GM23338 (cell line): ENCODE measurements around the gene LUC7L. TPM values are rescaled to one million over a fixed set of nuclear protein-coding genes. Genes with fewer than 3 reads are reported as not detected.

ENCODE experiments used
- ATAC-seq: fragments of 200-7000 bp; cut with Tn5 transposase; 3 replicates; pipeline ENCODE4 v1.9.1; 2020
- DNase-seq: peaks from one replicate; pipeline ENCODE4 v3.0.0-alpha.2; 2015; ENCODE audit warnings: low spot score
- H2AFZ ChIP-seq: fragments of 200-600 bp; sonication (generic); 2 replicates; pipeline ENCODE4 v1.8.0; 2016; ENCODE audit warnings: antibody characterized with exemption, mild to moderate bottlenecking, moderate library complexity
- H3F3A ChIP-seq: fragments of 200-600 bp; sonication (generic); replicated peaks from 2 replicates; pipeline ENCODE4 v1.8.0; 2017; ENCODE audit warnings: antibody characterized with exemption, mixed run types, low read depth
- H3K27ac ChIP-seq: fragments of 200-600 bp; sonication (generic); 2 replicates; pipeline ENCODE4 v1.6.1; 2016; ENCODE audit warnings: low read depth
- H3K27me3 ChIP-seq: fragments of 200-600 bp; sonication (generic); 2 replicates; pipeline ENCODE4 v1.8.0; 2016; ENCODE audit warnings: mild to moderate bottlenecking, mixed run types, moderate library complexity; ENCODE audit not compliant: insufficient read depth
- H3K36me3 ChIP-seq: fragments of 200-600 bp; sonication (generic); 2 replicates; pipeline ENCODE4 v1.8.0; 2016; ENCODE audit warnings: mild to moderate bottlenecking; ENCODE audit not compliant: insufficient read depth
- H3K4me1 ChIP-seq: fragments of 200-600 bp; sonication (generic); 2 replicates; pipeline ENCODE4 v1.8.0; 2016; ENCODE audit warnings: mild to moderate bottlenecking, moderate library complexity; ENCODE audit not compliant: insufficient read depth
- H3K4me2 ChIP-seq: fragments of 200-600 bp; sonication (generic); 2 replicates; pipeline ENCODE4 v1.7.1; 2017; ENCODE audit warnings: mixed run types
- H3K4me3 ChIP-seq: fragments of 200-600 bp; sonication (generic); 2 replicates; pipeline ENCODE4 v1.6.1; 2016; ENCODE audit warnings: mixed run types
- H3K79me2 ChIP-seq: fragments of 200-600 bp; sonication (generic); replicated peaks from 2 replicates; pipeline ENCODE4 v1.8.0; 2017; ENCODE audit warnings: mild to moderate bottlenecking; ENCODE audit not compliant: insufficient read depth
- H3K9me2 ChIP-seq: fragments of 200-600 bp; sonication (generic); 2 replicates; pipeline ENCODE4 v1.8.0; 2017; ENCODE audit not compliant: insufficient read depth
- H4K20me1 ChIP-seq: fragments of 200-600 bp; sonication (generic); replicated peaks from 2 replicates; pipeline ENCODE4 v1.8.0; 2017; ENCODE audit warnings: mild to moderate bottlenecking; ENCODE audit not compliant: insufficient read depth
- H3K27ac Mint-ChIP-seq: 2 replicates; pipeline ENCODE4 v1.8.0; 2020; ENCODE audit warnings: inconsistent platforms, mild to moderate bottlenecking, moderate library complexity, mixed read lengths
- H3K27me3 Mint-ChIP-seq: 3 replicates; pipeline ENCODE4 v1.8.0; 2022; ENCODE audit warnings: low read depth, mild to moderate bottlenecking, moderate library complexity, mixed read lengths, inconsistent platforms; ENCODE audit not compliant: insufficient read depth, poor library complexity
- H3K36me3 Mint-ChIP-seq: 3 replicates; pipeline ENCODE4 v1.8.0; 2021; ENCODE audit warnings: low read depth, mild to moderate bottlenecking, inconsistent platforms, moderate library complexity, mixed read lengths
- H3K4me1 Mint-ChIP-seq: 3 replicates; pipeline ENCODE4 v1.8.0; 2020; ENCODE audit warnings: mild to moderate bottlenecking, inconsistent platforms, mixed read lengths
- H3K4me3 Mint-ChIP-seq: 3 replicates; pipeline ENCODE4 v1.8.0; 2021; ENCODE audit warnings: moderate library complexity, mild to moderate bottlenecking, inconsistent platforms, mixed read lengths
- H3K9me3 Mint-ChIP-seq: 3 replicates; pipeline ENCODE4 v1.8.0; 2020; ENCODE audit warnings: moderate library complexity, mild to moderate bottlenecking, inconsistent platforms, mixed read lengths
- CREB1 ChIP-seq: fragments of 250-450 bp; sonication (Bioruptor Pico); IDR thresholded peaks from 2 replicates; pipeline ENCODE4 v1.5.0; 2020; ENCODE audit warnings: low read depth, mild to moderate bottlenecking, moderate library complexity
- EZH2 ChIP-seq: fragments of 200-600 bp; sonication (generic); IDR thresholded peaks from one replicate; pipeline ENCODE4 v1.8.0; 2017; ENCODE audit warnings: antibody characterized with exemption, mild to moderate bottlenecking, low read depth; ENCODE audit not compliant: unreplicated experiment
- EZH2phosphoT487 ChIP-seq: fragments of 200-600 bp; sonication (generic); IDR thresholded peaks from one replicate; pipeline ENCODE4 v1.8.1; 2018; ENCODE audit warnings: antibody characterized with exemption; ENCODE audit not compliant: unreplicated experiment
- JUNB ChIP-seq: IDR thresholded peaks from one replicate; pipeline ENCODE4 v1.6.1; 2016; ENCODE audit warnings: antibody characterized with exemption; ENCODE audit not compliant: unreplicated experiment
- NANOG ChIP-seq: IDR thresholded peaks from 2 replicates; pipeline ENCODE4 v1.6.1; 2016; ENCODE audit warnings: antibody characterized with exemption, borderline replicate concordance
- POLR2AphosphoS5 ChIP-seq: IDR thresholded peaks from 2 replicates; pipeline ENCODE4 v1.6.1; 2016; ENCODE audit warnings: antibody characterized with exemption, low read depth
- STAT1 ChIP-seq: IDR thresholded peaks from one replicate; pipeline ENCODE4 v1.6.1; 2016; ENCODE audit warnings: antibody characterized with exemption; ENCODE audit not compliant: unreplicated experiment
- ZNF114 ChIP-seq: fragments of 250-450 bp; sonication (Bioruptor Pico); IDR thresholded peaks from 2 replicates; pipeline ENCODE4 v1.5.0; 2020; ENCODE audit warnings: mild to moderate bottlenecking, moderate library complexity
- ZNF331 ChIP-seq: fragments of 250-450 bp; sonication (Bioruptor Pico); IDR thresholded peaks from 2 replicates; pipeline ENCODE4 v1.5.0; 2020; ENCODE audit warnings: low read depth, mild to moderate bottlenecking, moderate library complexity
- polyA plus RNA-seq: library from polyadenylated mRNA; unstranded; fragments of >200 nt; fragmentation: Nextera tagmentation; extraction: Ambion mirVana; gene quantifications from 2 replicates; pipeline ENCODE4 v1.2.1, GENCODE V29; 2016
- total RNA-seq: library from RNA; depleted of rRNA; stranded (reverse); fragments of >200 nt; shearing (Covaris generic); gene quantifications from 2 replicates; pipeline ENCODE4 v1.2.3, GENCODE V29; 2014
- TF ChIP-seq, protein P1 (sequence below): IDR thresholded peaks from one replicate; pipeline ENCODE4 v1.6.1; 2018; ENCODE audit warnings: antibody characterized with exemption; ENCODE audit not compliant: unreplicated experiment
- TF ChIP-seq, protein P2 (sequence below): fragments of 250-450 bp; sonication (Bioruptor Pico); IDR thresholded peaks from 2 replicates; pipeline ENCODE4 v1.5.0; 2020; ENCODE audit warnings: mild to moderate bottlenecking, moderate library complexity
- TF ChIP-seq, protein P3 (sequence below): IDR thresholded peaks from 2 replicates; pipeline ENCODE4 v1.6.1; 2016; ENCODE audit warnings: antibody characterized with exemption
- TF ChIP-seq, protein P4 (sequence below), 2 experiments: fragments of 200-600 bp in 1 of 2; sonication (generic) in 1 of 2; conservative IDR thresholded peaks; 2 replicates each; pipeline versions ENCODE4 v1.5.1 to v1.6.1; 2016 to 2017; ENCODE audit warnings: antibody characterized with exemption in 2 of 2, low read depth in 2 of 2, mild to moderate bottlenecking in 2 of 2, moderate library complexity in 1 of 2

Gene LUC7L
- total and polyA plus RNA-seq, 2 experiments from 2014 or later = 114 to 151 TPM

DNA sequence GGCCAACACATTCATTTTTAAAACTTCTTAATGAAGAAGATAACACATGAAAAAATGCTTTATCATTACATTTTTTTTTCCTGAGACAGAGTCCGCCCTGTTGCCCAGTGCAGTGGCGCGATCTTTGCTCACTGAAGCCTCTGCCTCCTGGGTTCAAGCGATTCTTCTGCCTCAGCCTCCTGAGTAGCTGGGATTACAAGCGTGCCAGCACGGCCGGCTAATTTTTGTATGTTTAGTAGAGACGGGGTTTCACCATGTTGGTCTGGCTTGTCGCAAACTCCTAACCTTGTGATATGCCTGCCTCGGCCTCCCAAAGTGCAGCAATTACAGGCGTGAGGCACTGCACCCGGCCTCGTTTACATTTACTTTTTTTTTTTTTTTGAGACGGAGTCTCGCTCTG is 35.8 kb downstream of the LUC7L start:
- H3K9me2 ChIP-seq = no peaks in the 10 kb centered on the region
- H4K20me1 ChIP-seq = peaks cover 16% of the 10 kb centered on the region
- no peak overlapping the region for H2AFZ ChIP-seq
- TF ChIP-seq CREB1 (CRISPR knock-in tag) = no peak
- TF ChIP-seq, protein P1, sequence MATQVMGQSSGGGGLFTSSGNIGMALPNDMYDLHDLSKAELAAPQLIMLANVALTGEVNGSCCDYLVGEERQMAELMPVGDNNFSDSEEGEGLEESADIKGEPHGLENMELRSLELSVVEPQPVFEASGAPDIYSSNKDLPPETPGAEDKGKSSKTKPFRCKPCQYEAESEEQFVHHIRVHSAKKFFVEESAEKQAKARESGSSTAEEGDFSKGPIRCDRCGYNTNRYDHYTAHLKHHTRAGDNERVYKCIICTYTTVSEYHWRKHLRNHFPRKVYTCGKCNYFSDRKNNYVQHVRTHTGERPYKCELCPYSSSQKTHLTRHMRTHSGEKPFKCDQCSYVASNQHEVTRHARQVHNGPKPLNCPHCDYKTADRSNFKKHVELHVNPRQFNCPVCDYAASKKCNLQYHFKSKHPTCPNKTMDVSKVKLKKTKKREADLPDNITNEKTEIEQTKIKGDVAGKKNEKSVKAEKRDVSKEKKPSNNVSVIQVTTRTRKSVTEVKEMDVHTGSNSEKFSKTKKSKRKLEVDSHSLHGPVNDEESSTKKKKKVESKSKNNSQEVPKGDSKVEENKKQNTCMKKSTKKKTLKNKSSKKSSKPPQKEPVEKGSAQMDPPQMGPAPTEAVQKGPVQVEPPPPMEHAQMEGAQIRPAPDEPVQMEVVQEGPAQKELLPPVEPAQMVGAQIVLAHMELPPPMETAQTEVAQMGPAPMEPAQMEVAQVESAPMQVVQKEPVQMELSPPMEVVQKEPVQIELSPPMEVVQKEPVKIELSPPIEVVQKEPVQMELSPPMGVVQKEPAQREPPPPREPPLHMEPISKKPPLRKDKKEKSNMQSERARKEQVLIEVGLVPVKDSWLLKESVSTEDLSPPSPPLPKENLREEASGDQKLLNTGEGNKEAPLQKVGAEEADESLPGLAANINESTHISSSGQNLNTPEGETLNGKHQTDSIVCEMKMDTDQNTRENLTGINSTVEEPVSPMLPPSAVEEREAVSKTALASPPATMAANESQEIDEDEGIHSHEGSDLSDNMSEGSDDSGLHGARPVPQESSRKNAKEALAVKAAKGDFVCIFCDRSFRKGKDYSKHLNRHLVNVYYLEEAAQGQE = no peak
- TF ChIP-seq, protein P2, sequence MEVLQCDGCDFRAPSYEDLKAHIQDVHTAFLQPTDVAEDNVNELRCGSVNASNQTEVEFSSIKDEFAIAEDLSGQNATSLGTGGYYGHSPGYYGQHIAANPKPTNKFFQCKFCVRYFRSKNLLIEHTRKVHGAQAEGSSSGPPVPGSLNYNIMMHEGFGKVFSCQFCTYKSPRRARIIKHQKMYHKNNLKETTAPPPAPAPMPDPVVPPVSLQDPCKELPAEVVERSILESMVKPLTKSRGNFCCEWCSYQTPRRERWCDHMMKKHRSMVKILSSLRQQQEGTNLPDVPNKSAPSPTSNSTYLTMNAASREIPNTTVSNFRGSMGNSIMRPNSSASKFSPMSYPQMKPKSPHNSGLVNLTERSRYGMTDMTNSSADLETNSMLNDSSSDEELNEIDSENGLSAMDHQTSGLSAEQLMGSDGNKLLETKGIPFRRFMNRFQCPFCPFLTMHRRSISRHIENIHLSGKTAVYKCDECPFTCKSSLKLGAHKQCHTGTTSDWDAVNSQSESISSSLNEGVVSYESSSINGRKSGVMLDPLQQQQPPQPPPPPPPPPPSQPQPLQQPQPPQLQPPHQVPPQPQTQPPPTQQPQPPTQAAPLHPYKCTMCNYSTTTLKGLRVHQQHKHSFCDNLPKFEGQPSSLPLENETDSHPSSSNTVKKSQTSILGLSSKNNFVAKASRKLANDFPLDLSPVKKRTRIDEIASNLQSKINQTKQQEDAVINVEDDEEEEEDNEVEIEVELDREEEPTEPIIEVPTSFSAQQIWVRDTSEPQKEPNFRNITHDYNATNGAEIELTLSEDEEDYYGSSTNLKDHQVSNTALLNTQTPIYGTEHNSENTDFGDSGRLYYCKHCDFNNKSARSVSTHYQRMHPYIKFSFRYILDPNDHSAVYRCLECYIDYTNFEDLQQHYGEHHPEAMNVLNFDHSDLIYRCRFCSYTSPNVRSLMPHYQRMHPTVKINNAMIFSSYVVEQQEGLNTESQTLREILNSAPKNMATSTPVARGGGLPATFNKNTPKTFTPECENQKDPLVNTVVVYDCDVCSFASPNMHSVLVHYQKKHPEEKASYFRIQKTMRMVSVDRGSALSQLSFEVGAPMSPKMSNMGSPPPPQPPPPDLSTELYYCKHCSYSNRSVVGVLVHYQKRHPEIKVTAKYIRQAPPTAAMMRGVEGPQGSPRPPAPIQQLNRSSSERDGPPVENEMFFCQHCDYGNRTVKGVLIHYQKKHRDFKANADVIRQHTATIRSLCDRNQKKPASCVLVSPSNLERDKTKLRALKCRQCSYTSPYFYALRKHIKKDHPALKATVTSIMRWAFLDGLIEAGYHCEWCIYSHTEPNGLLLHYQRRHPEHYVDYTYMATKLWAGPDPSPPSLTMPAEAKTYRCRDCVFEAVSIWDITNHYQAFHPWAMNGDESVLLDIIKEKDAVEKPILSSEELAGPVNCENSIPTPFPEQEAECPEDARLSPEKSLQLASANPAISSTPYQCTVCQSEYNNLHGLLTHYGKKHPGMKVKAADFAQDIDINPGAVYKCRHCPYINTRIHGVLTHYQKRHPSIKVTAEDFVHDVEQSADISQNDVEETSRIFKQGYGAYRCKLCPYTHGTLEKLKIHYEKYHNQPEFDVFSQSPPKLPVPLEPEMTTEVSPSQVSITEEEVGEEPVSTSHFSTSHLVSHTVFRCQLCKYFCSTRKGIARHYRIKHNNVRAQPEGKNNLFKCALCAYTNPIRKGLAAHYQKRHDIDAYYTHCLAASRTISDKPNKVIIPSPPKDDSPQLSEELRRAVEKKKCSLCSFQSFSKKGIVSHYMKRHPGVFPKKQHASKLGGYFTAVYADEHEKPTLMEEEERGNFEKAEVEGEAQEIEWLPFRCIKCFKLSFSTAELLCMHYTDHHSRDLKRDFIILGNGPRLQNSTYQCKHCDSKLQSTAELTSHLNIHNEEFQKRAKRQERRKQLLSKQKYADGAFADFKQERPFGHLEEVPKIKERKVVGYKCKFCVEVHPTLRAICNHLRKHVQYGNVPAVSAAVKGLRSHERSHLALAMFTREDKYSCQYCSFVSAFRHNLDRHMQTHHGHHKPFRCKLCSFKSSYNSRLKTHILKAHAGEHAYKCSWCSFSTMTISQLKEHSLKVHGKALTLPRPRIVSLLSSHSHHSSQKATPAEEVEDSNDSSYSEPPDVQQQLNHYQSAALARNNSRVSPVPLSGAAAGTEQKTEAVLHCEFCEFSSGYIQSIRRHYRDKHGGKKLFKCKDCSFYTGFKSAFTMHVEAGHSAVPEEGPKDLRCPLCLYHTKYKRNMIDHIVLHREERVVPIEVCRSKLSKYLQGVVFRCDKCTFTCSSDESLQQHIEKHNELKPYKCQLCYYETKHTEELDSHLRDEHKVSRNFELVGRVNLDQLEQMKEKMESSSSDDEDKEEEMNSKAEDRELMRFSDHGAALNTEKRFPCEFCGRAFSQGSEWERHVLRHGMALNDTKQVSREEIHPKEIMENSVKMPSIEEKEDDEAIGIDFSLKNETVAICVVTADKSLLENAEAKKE (CRISPR knock-in tag) = no peak
- TF ChIP-seq ZNF114 (CRISPR knock-in tag) = no peak
- TF ChIP-seq, protein P3, sequence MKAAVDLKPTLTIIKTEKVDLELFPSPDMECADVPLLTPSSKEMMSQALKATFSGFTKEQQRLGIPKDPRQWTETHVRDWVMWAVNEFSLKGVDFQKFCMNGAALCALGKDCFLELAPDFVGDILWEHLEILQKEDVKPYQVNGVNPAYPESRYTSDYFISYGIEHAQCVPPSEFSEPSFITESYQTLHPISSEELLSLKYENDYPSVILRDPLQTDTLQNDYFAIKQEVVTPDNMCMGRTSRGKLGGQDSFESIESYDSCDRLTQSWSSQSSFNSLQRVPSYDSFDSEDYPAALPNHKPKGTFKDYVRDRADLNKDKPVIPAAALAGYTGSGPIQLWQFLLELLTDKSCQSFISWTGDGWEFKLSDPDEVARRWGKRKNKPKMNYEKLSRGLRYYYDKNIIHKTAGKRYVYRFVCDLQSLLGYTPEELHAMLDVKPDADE = no peak
- no peak for TF ChIP-seq POLR2AphosphoS5
- TF ChIP-seq EZH2 = no peak
- no peak for TF ChIP-seq JUNB
- no peak for TF ChIP-seq EZH2phosphoT487
- TF ChIP-seq NANOG = no peak
- TF ChIP-seq ZNF331 (CRISPR knock-in tag) = no peak
- TF ChIP-seq STAT1 = no peak
- TF ChIP-seq, protein P4, sequence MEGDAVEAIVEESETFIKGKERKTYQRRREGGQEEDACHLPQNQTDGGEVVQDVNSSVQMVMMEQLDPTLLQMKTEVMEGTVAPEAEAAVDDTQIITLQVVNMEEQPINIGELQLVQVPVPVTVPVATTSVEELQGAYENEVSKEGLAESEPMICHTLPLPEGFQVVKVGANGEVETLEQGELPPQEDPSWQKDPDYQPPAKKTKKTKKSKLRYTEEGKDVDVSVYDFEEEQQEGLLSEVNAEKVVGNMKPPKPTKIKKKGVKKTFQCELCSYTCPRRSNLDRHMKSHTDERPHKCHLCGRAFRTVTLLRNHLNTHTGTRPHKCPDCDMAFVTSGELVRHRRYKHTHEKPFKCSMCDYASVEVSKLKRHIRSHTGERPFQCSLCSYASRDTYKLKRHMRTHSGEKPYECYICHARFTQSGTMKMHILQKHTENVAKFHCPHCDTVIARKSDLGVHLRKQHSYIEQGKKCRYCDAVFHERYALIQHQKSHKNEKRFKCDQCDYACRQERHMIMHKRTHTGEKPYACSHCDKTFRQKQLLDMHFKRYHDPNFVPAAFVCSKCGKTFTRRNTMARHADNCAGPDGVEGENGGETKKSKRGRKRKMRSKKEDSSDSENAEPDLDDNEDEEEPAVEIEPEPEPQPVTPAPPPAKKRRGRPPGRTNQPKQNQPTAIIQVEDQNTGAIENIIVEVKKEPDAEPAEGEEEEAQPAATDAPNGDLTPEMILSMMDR (conservative IDR thresholded peaks at IDR 0.05; ENCODE audit: low read depth in 2 of 2) = no peak
- no peaks in the 10 kb centered on the region for H3K27me3 ChIP-seq
- no peak overlapping the region for H3K27ac ChIP-seq
- no peak for ATAC-seq
- no peak overlapping the region for H3K4me2 ChIP-seq
- Mint-ChIP-seq H3K9me3 (no peaks in the 10 kb centered on the region), H3K4me3 (no peak overlapping the region), H3K36me3 (peaks cover 93% of the 10 kb centered on the region), H3K27me3 (peaks cover 2% of the 10 kb centered on the region), H3K27ac (no peak overlapping the region), H3K4me1 (no peaks in the 10 kb centered on the region)
- H3K36me3 ChIP-seq = peaks cover 88% of the 10 kb centered on the region
- no peaks in the 10 kb centered on the region for H3K4me1 ChIP-seq
- H3K79me2 ChIP-seq = peaks cover 15% of the 10 kb centered on the region; the same call in 1 of the 2 replicates
- no peak overlapping the region for H3K4me3 ChIP-seq
- no peak for DNase-seq
- peaks cover 43% of the 10 kb centered on the region for H3F3A ChIP-seq
